SK-N-SH (cell line): Measurements from ENCODE around the gene RFTN1. TPM values are rescaled to one million over a fixed set of nuclear protein-coding genes. Genes with fewer than 3 reads are reported as not detected.

Source experiments
- CTCF ChIA-PET: fragments of 300-600, 350-600 bp; formaldehyde crosslinking; extraction: SDS; loops from one replicate; lab custom pipeline; 2021; lab: Yijun Ruan, JAX
- POLR2A ChIA-PET: fragments of 350-600 bp; sonication (Branson Sonifier 250); formaldehyde crosslinking; extraction: SDS; loops from one replicate; lab custom pipeline; 2020; ENCODE audit warnings: antibody characterized with exemption, inconsistent platforms; lab: Yijun Ruan, JAX
- DNase-seq: peaks from one replicate; pipeline ENCODE4 v3.0.0; 2012
- H2AFZ ChIP-seq: fragments of 200-600 bp; sonication (generic); 2 replicates; pipeline ENCODE4 v1.8.1; 2016; ENCODE audit warnings: antibody characterized with exemption, mild to moderate bottlenecking, low read depth
- H3F3A ChIP-seq: fragments of 200-600 bp; sonication (generic); replicated peaks from 2 replicates; pipeline ENCODE3; 2016; ENCODE audit warnings: antibody characterized with exemption, mild to moderate bottlenecking; ENCODE audit not compliant: insufficient read depth
- H3K27ac ChIP-seq, 2 experiments: fragments of 200-500 bp in 1 of 2; fragments of 200-600 bp in 1 of 2; sonication (Bioruptor generic) in 1 of 2; sonication (generic), shearing (Covaris generic) in 1 of 2; 2 replicates each; pipeline versions ENCODE4 v1.5.1 to v1.6.1; 2014 to 2016; ENCODE audit warnings: low read depth in 2 of 2, inconsistent platforms in 1 of 2, low read length in 1 of 2, mild to moderate bottlenecking in 1 of 2, mixed read lengths in 1 of 2
- H3K27me3 ChIP-seq: fragments of 200-600 bp; sonication (generic), shearing (Covaris generic); 2 replicates; pipeline ENCODE4 v1.6.1; 2016; ENCODE audit warnings: mixed run types; ENCODE audit not compliant: insufficient read depth
- H3K36me3 ChIP-seq, 2 experiments: fragments of 200-500 bp in 1 of 2; fragments of 200-600 bp in 1 of 2; sonication (Bioruptor generic) in 1 of 2; sonication (generic) in 1 of 2; replicated peaks in 1 of 2; 2 replicates each; pipeline versions ENCODE3 to v1.5.1; 2014 to 2016; ENCODE audit warnings: low read length in 1 of 2, mild to moderate bottlenecking in 1 of 2; ENCODE audit not compliant: insufficient read depth in 2 of 2, control insufficient read depth in 1 of 2
- H3K4me1 ChIP-seq, 2 experiments: fragments of 200-500 bp in 1 of 2; fragments of 200-600 bp in 1 of 2; sonication (Bioruptor generic) in 1 of 2; sonication (generic), shearing (Covaris generic) in 1 of 2; 2 replicates each; pipeline versions ENCODE4 v1.5.1 to v1.6.1; 2014 to 2016; ENCODE audit warnings: low read depth in 1 of 2, low read length in 1 of 2, mixed run types in 1 of 2; ENCODE audit not compliant: insufficient read depth in 2 of 2, control insufficient read depth in 1 of 2
- H3K4me2 ChIP-seq: fragments of 200-600 bp; sonication (generic), shearing (Covaris generic); 2 replicates; pipeline ENCODE4 v1.6.1; 2017; ENCODE audit warnings: mixed run types
- H3K4me3 ChIP-seq, 2 experiments: fragments of 200-500 bp in 1 of 2; fragments of 200-600 bp in 1 of 2; sonication (Bioruptor generic) in 1 of 2; sonication (generic), shearing (Covaris generic) in 1 of 2; 2 replicates each; pipeline versions ENCODE4 v1.5.1 to v1.8.1; 2014 to 2016; ENCODE audit warnings: low read depth in 2 of 2, inconsistent platforms in 1 of 2, low read length in 1 of 2, mild to moderate bottlenecking in 1 of 2, mixed read lengths in 1 of 2, moderate library complexity in 1 of 2
- H3K79me2 ChIP-seq: fragments of 200-600 bp; sonication (generic); 2 replicates; pipeline ENCODE4 v1.8.1; 2017; ENCODE audit warnings: mild to moderate bottlenecking; ENCODE audit not compliant: insufficient read depth
- H3K9ac ChIP-seq: fragments of 200-600 bp; sonication (generic); 2 replicates; pipeline ENCODE4 v1.6.1; 2017; ENCODE audit warnings: mixed run types
- H3K9me2 ChIP-seq: fragments of 200-600 bp; sonication (generic); 2 replicates; pipeline ENCODE4 v1.6.1; 2017; ENCODE audit warnings: mixed run types
- H3K9me3 ChIP-seq: fragments of 200-600 bp; sonication (generic); 2 replicates; pipeline ENCODE4 v1.6.1; 2017; ENCODE audit warnings: mixed run types, mild to moderate bottlenecking, moderate library complexity
- H4K20me1 ChIP-seq: fragments of 200-600 bp; sonication (generic); 2 replicates; pipeline ENCODE4 v1.6.1; 2017; ENCODE audit warnings: mild to moderate bottlenecking, mixed run types; ENCODE audit not compliant: insufficient read depth
- CHD2 ChIP-seq: fragments of 150-350 bp; IDR thresholded peaks from 2 replicates; pipeline ENCODE4 v1.6.1; 2018; ENCODE audit warnings: low read length; ENCODE audit not compliant: partially characterized antibody
- EP300 ChIP-seq, 2 experiments: IDR thresholded peaks; 2 replicates each; pipeline versions ENCODE4 v1.4.0 to v1.6.1; 2012; ENCODE audit warnings: borderline replicate concordance in 1 of 2, low read depth in 1 of 2, low read length in 1 of 2
- FOSL2 ChIP-seq: IDR thresholded peaks from 2 replicates; pipeline ENCODE4 v1.4.0; 2012; ENCODE audit warnings: low read depth, mild to moderate bottlenecking, moderate library complexity, borderline replicate concordance
- FOXJ3 ChIP-seq: sonication (generic); formaldehyde crosslinking; IDR thresholded peaks from 2 replicates; pipeline ENCODE4 v1.5.1; 2020; ENCODE audit warnings: mild to moderate bottlenecking, missing genetic modification reagents
- GATA2 ChIP-seq: sonication (generic); formaldehyde crosslinking; IDR thresholded peaks from 2 replicates; pipeline ENCODE4 v1.5.0; 2020; ENCODE audit warnings: mild to moderate bottlenecking, missing genetic modification reagents
- JUND ChIP-seq: IDR thresholded peaks from 2 replicates; pipeline ENCODE4 v1.4.0; 2012
- MEF2A ChIP-seq: IDR thresholded peaks from 2 replicates; pipeline ENCODE4 v1.4.0; 2012; ENCODE audit warnings: low read depth, borderline replicate concordance
- MXI1 ChIP-seq: IDR thresholded peaks from 2 replicates; pipeline ENCODE4 v1.6.1; 2012; ENCODE audit warnings: mild to moderate bottlenecking, low read depth, low read length, improper control_type of control experiment
- NFIC ChIP-seq: IDR thresholded peaks from 2 replicates; pipeline ENCODE4 v1.4.0; 2012; ENCODE audit warnings: borderline replicate concordance
- NRF1 ChIP-seq: IDR thresholded peaks from 2 replicates; pipeline ENCODE4 v1.6.1; 2012; ENCODE audit warnings: low read depth, mild to moderate bottlenecking, low read length
- RFX5 ChIP-seq: IDR thresholded peaks from 2 replicates; pipeline ENCODE4 v1.6.1; 2012; ENCODE audit warnings: mild to moderate bottlenecking, improper control_type of control experiment, low read length
- TCF12 ChIP-seq: IDR thresholded peaks from 2 replicates; pipeline ENCODE4 v1.4.0; 2012
- USF2 ChIP-seq: fragments of 150-350 bp; IDR thresholded peaks from 2 replicates; pipeline ENCODE4 v1.6.1; 2017; ENCODE audit warnings: antibody characterized with exemption, low read length, low read depth, borderline replicate concordance
- ZBTB33 ChIP-seq: IDR thresholded peaks from 2 replicates; pipeline ENCODE4 v1.4.0; 2012; ENCODE audit warnings: low read depth, borderline replicate concordance
- WGBS: methylation state at CpG from one replicate; pipeline ENCODE4 v1.1.6; 2017; ENCODE audit warnings: low lambda C conversion rate; 5-methylcytosine and 5-hydroxymethylcytosine counted together
- polyA plus RNA-seq, 3 experiments: library from polyadenylated mRNA; depleted of rRNA; stranded (reverse); fragments of >200 nt; gene quantifications; 2 replicates each; pipeline ENCODE4 v1.2.3, GENCODE V29; 2012
- TF ChIP-seq, protein P1 (sequence below): fragments of 150-350 bp; IDR thresholded peaks from 2 replicates; pipeline ENCODE4 v1.6.1; 2016; ENCODE audit warnings: mild to moderate bottlenecking, low read depth, low read length
- TF ChIP-seq, protein P2 (sequence below): IDR thresholded peaks from 2 replicates; pipeline ENCODE4 v1.4.0; 2012; ENCODE audit warnings: low read depth, borderline replicate concordance
- TF ChIP-seq, protein P3 (sequence below): IDR thresholded peaks from 2 replicates; pipeline ENCODE4 v1.6.1; 2012; ENCODE audit warnings: mild to moderate bottlenecking, low read depth, low read length, moderate library complexity

The RFTN1 gene
- polyA plus RNA-seq, 1 of the 3 experiments (the other 2 are of a cell fraction) = 21.2 TPM

DNA sequence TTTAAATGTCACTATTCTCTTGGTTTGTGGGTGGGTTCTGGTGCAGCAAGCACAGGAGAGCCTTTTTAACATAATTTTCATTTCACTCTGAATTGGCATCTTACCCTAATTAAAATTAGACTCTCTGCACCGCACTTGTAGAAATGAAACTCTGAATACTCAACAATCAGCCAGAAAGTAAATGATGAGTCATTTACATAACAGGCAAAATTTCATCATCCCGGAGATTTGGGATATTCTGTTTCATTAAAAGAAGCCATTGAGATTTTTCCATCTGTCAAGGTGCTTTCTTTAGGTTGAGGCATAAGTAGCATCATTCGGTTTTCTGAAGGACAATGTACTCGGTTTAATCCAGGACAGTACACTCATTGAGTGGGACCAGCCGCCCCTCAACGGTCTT is 111.0 kb downstream of the RFTN1 start:
- 78% methylated on average over 6 of the region's 6 CpGs for WGBS
- H3K4me3 ChIP-seq = no peak overlapping the region
- no peak overlapping the region for H3K4me2 ChIP-seq
- no peak overlapping the region; a peak in 2 of 4 replicates for H3K27ac ChIP-seq
- DNase-seq = no peak
- peaks cover 0 to 28% of the 10 kb centered on the region in 2 experiments; a peak in 1 of 4 replicates for H3K4me1 ChIP-seq
- CTCF ChIA-PET = no interaction called here
- TF ChIP-seq MXI1 (no peak), USF2 (no peak), TCF12 (no peak), FOXJ3 (CRISPR knock-in tag) (no peak), FOSL2 (peak; percentile 49; the same call in 1 of the 2 replicates), ZBTB33 (no peak)
- TF ChIP-seq, protein P1, sequence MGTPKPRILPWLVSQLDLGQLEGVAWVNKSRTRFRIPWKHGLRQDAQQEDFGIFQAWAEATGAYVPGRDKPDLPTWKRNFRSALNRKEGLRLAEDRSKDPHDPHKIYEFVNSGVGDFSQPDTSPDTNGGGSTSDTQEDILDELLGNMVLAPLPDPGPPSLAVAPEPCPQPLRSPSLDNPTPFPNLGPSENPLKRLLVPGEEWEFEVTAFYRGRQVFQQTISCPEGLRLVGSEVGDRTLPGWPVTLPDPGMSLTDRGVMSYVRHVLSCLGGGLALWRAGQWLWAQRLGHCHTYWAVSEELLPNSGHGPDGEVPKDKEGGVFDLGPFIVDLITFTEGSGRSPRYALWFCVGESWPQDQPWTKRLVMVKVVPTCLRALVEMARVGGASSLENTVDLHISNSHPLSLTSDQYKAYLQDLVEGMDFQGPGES = no peak
- TF ChIP-seq, protein P2, sequence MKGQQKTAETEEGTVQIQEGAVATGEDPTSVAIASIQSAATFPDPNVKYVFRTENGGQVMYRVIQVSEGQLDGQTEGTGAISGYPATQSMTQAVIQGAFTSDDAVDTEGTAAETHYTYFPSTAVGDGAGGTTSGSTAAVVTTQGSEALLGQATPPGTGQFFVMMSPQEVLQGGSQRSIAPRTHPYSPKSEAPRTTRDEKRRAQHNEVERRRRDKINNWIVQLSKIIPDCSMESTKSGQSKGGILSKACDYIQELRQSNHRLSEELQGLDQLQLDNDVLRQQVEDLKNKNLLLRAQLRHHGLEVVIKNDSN = no peak
- no peaks in the 10 kb centered on the region for H3K9me2 ChIP-seq
- no peak overlapping the region for H2AFZ ChIP-seq
- no peaks in the 10 kb centered on the region for H3K9me3 ChIP-seq
- no peaks in the 10 kb centered on the region for H4K20me1 ChIP-seq
- POLR2A ChIA-PET = no interaction called here
- no peaks in the 10 kb centered on the region for H3K27me3 ChIP-seq
- peaks cover 5% of the 10 kb centered on the region for H3F3A ChIP-seq
- H3K36me3 ChIP-seq = no peaks in the 10 kb centered on the region
- no peak overlapping the region for H3K9ac ChIP-seq
- H3K79me2 ChIP-seq = peaks cover 6% of the 10 kb centered on the region

GRCh38 chr3:16401273-16401672 is 112.2 kb downstream of the RFTN1 start:
- TF ChIP-seq, protein P3, sequence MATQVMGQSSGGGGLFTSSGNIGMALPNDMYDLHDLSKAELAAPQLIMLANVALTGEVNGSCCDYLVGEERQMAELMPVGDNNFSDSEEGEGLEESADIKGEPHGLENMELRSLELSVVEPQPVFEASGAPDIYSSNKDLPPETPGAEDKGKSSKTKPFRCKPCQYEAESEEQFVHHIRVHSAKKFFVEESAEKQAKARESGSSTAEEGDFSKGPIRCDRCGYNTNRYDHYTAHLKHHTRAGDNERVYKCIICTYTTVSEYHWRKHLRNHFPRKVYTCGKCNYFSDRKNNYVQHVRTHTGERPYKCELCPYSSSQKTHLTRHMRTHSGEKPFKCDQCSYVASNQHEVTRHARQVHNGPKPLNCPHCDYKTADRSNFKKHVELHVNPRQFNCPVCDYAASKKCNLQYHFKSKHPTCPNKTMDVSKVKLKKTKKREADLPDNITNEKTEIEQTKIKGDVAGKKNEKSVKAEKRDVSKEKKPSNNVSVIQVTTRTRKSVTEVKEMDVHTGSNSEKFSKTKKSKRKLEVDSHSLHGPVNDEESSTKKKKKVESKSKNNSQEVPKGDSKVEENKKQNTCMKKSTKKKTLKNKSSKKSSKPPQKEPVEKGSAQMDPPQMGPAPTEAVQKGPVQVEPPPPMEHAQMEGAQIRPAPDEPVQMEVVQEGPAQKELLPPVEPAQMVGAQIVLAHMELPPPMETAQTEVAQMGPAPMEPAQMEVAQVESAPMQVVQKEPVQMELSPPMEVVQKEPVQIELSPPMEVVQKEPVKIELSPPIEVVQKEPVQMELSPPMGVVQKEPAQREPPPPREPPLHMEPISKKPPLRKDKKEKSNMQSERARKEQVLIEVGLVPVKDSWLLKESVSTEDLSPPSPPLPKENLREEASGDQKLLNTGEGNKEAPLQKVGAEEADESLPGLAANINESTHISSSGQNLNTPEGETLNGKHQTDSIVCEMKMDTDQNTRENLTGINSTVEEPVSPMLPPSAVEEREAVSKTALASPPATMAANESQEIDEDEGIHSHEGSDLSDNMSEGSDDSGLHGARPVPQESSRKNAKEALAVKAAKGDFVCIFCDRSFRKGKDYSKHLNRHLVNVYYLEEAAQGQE = no peak
- TF ChIP-seq FOSL2 = no peak
- no peak for TF ChIP-seq NRF1
- TF ChIP-seq GATA2 = no peak
- no peak for TF ChIP-seq USF2
- TF ChIP-seq CHD2 = no peak
- no peak for TF ChIP-seq NFIC
- TF ChIP-seq MEF2A = no peak
- TF ChIP-seq JUND = no peak
- no peak for TF ChIP-seq RFX5
- TF ChIP-seq EP300 (IDR thresholded peaks at IDR 0.05; ENCODE audit: borderline replicate concordance in 1 of 2, low read depth in 1 of 2, low read length in 1 of 2) = no peak
- no peaks in the 10 kb centered on the region for H4K20me1 ChIP-seq
- H3K4me1 ChIP-seq = peaks cover 0 to 25% of the 10 kb centered on the region in 2 experiments; a peak in 1 of 4 replicates
- peaks cover 6% of the 10 kb centered on the region for H3K79me2 ChIP-seq
- H3K36me3 ChIP-seq = peaks cover 0 to 6% of the 10 kb centered on the region in 2 experiments
- H3K27me3 ChIP-seq = no peaks in the 10 kb centered on the region
- H3K4me3 ChIP-seq = no peak overlapping the region
- no peaks in the 10 kb centered on the region for H3K9me3 ChIP-seq
- H3K4me2 ChIP-seq = no peak overlapping the region
- DNase-seq = no peak
- 100% methylated on average over 5 of the region's 5 CpGs for WGBS
- ChIA-PET POLR2A (no interaction called here), CTCF (no interaction called here)
- no peaks in the 10 kb centered on the region for H3K9me2 ChIP-seq
- peaks cover 8% of the 10 kb centered on the region for H3F3A ChIP-seq
- H2AFZ ChIP-seq = no peak overlapping the region
- no peak overlapping the region; a peak in 1 of 4 replicates for H3K27ac ChIP-seq
- H3K9ac ChIP-seq = no peak overlapping the region
